ENCODE results near the gene CCSER2.

GRCh38 chr10:84329986-84330651, 1.7 kb downstream of the CCSER2 start:
- TF ChIP-seq CTCF (IDR thresholded peaks at IDR 0.05) (no peak), POLR2A (IDR thresholded peaks at IDR 0.05) (no peak)

Data from right lobe of liver (tissue), 4 donors.